ENCODE data around the gene GLRB.
"Not testable (repeated sequence)": the region's sequence is repeated elsewhere in the genome, so short reads cannot be mapped to it uniquely, and the experiment has no call there.

Gene GLRB

GRCh38 chr4:157170321-157170720, 94.4 kb downstream of the GLRB start (continued):
- TF ChIP-seq SP7 (tag by site-specific recombination; IDR thresholded peaks at IDR 0.05), result no peak

GRCh38 chr4:157172011-157172410, 96.1 kb downstream of the GLRB start:
- no peaks in the 10 kb centered on the region for H3K36me3 ChIP-seq (ENCODE audit: control insufficient read depth in 2 of 2, insufficient read depth in 1 of 2, low read length in 2 of 2)
- H3K4me1 ChIP-seq (ENCODE audit: control insufficient read depth, insufficient read depth, low read length), result no peaks in the 10 kb centered on the region
- no peak overlapping the region for H3K27ac ChIP-seq (ENCODE audit: extremely low read depth, low read depth, low read length)
- TF ChIP-seq ELK4 (IDR thresholded peaks at IDR 0.05; ENCODE audit: borderline replicate concordance, low read depth, low read length) (no peak), ZSCAN30 (tag by site-specific recombination; IDR thresholded peaks at IDR 0.05) (no peak), SALL2 (tag by site-specific recombination; IDR thresholded peaks at IDR 0.05; ENCODE audit: borderline replicate concordance) (no peak), ZNF518A (tag by site-specific recombination; conservative IDR thresholded peaks at IDR 0.05; ENCODE audit: low read depth) (no peak), ZNF654 (tag by site-specific recombination; IDR thresholded peaks at IDR 0.05; ENCODE audit: low read depth) (0 out of 2 replicates have a peak, but pooled peaks have one; percentile 15)
- ChIA-PET CTCF (interaction anchor here (0.5 to 1.3 kb wide), 2 partner anchors 613 to 1081 kb away, joined by 3 read pairs; no protein-coding TSS in a partner anchor), POLR2A (no interaction called here)
- H3K9me3 ChIP-seq (ENCODE audit: control insufficient read depth, insufficient read depth, low read depth, low read length), result no peaks in the 10 kb centered on the region
- H3K4me3 ChIP-seq (ENCODE audit: low read depth, low read length), result no peak overlapping the region

- CTCF ChIA-PET, result interaction anchor here (0.6 kb wide), 1 partner anchor 188 kb away, joined by 4 read pairs; no protein-coding TSS in a partner anchor
- H3K4me3 ChIP-seq (ENCODE audit: low read depth, low read length); POLR2A ChIA-PET; H3K9me3 ChIP-seq (ENCODE audit: control insufficient read depth, insufficient read depth, low read depth, low read length); H3K27ac ChIP-seq (ENCODE audit: extremely low read depth, low read depth, low read length); H3K4me1 ChIP-seq (ENCODE audit: control insufficient read depth, insufficient read depth, low read length); H3K36me3 ChIP-seq (ENCODE audit: control insufficient read depth in 2 of 2, insufficient read depth in 1 of 2, low read length in 2 of 2): not testable (repeated sequence)
- TF ChIP-seq KLF1 (tag by site-specific recombination; IDR thresholded peaks at IDR 0.05), result 0 out of 2 replicates have a peak, but pooled peaks have one; percentile 5
- 0 out of 2 replicates have a peak, but pooled peaks have one; percentile 24 for TF ChIP-seq GLIS1 (tag by site-specific recombination; IDR thresholded peaks at IDR 0.05)
- TF ChIP-seq ZFP69B (tag by site-specific recombination; IDR thresholded peaks at IDR 0.05), result 0 out of 2 replicates have a peak, but pooled peaks have one; percentile 43
Measured at GRCh38 chr4:157180268-157180667, 104.3 kb downstream of the GLRB start.

- Histone ChIP-seq H3K27ac (ENCODE audit: extremely low read depth, low read depth, low read length) (no peak overlapping the region), H3K9me3 (ENCODE audit: control insufficient read depth, insufficient read depth, low read depth, low read length) (no peaks in the 10 kb centered on the region), H3K4me3 (ENCODE audit: low read depth, low read length) (no peak overlapping the region), H3K4me1 (ENCODE audit: control insufficient read depth, insufficient read depth, low read length) (no peaks in the 10 kb centered on the region), H3K36me3 (ENCODE audit: control insufficient read depth in 2 of 2, insufficient read depth in 1 of 2, low read length in 2 of 2) (no peaks in the 10 kb centered on the region)
- CTCF ChIA-PET, result no interaction called here
- POLR2A ChIA-PET, result no interaction called here
- TF ChIP-seq ZBTB17 (tag by site-specific recombination; IDR thresholded peaks at IDR 0.05), result no peak
- no peak for TF ChIP-seq ZNF311 (tag by site-specific recombination; IDR thresholded peaks at IDR 0.05; ENCODE audit: borderline replicate concordance)
- no peak for TF ChIP-seq ZFHX2 (tag by site-specific recombination; conservative IDR thresholded peaks at IDR 0.05)
- TF ChIP-seq ZBTB44 (tag by site-specific recombination; IDR thresholded peaks at IDR 0.05), result no peak
- TF ChIP-seq REST (tag by site-specific recombination; IDR thresholded peaks at IDR 0.05), result no peak
- TF ChIP-seq ZNF488 (tag by site-specific recombination; IDR thresholded peaks at IDR 0.05), result no peak
- no peak for TF ChIP-seq ZIC2 (tag by site-specific recombination; IDR thresholded peaks at IDR 0.05)
- TF ChIP-seq ZNF510 (tag by site-specific recombination; IDR thresholded peaks at IDR 0.05; ENCODE audit: insufficient replicate concordance), result no peak
Measured at GRCh38 chr4:157184300-157184699, 108.3 kb downstream of the GLRB start.

All from HEK293 (cell line).